Measurements from ENCODE around the gene POLG2. TPM values are rescaled to one million over a fixed set of nuclear protein-coding genes. Genes with fewer than 3 reads are reported as not detected.

The POLG2 gene
- total and polyA plus RNA-seq, 9 of the 15 experiments (the other 6 are each of a cell fraction or from before 2014, with no cell fraction given), result 13.4 to 44.8 (median 37.0) TPM

- TF ChIP-seq HMGXB4 (CRISPR knock-in tag; IDR thresholded peaks at IDR 0.05), result no peak
- no peak for TF ChIP-seq ZNF3 (CRISPR knock-in tag; IDR thresholded peaks at IDR 0.05)
- TF ChIP-seq TAF9B (IDR thresholded peaks at IDR 0.05; ENCODE audit: partially characterized antibody), result peak; percentile 92
- TF ChIP-seq GTF2A2 (tag; IDR thresholded peaks at IDR 0.05), result peak; percentile 93
- TF ChIP-seq ZNF589 (CRISPR knock-in tag; IDR thresholded peaks at IDR 0.05; ENCODE audit: low read depth), result peak; percentile 20; the same call in 1 of the 2 replicates
- TF ChIP-seq ZNF778 (CRISPR knock-in tag; IDR thresholded peaks at IDR 0.05), result no peak
- TF ChIP-seq RBFOX2 (IDR thresholded peaks at IDR 0.05; ENCODE audit: low read depth, low read length), result peak; percentile 5; the same call in 1 of the 2 replicates
- no peak for TF ChIP-seq ZNF79 (CRISPR knock-in tag; IDR thresholded peaks at IDR 0.05; ENCODE audit: low read depth)
- TF ChIP-seq E2F4 (CRISPR knock-in tag; IDR thresholded peaks at IDR 0.05; ENCODE audit: low read depth), result peak; percentile 57; the same call in 1 of the 2 replicates
- peak; percentile 80 for TF ChIP-seq THAP12 (CRISPR knock-in tag; IDR thresholded peaks at IDR 0.05)
- TF ChIP-seq GABPB2 (CRISPR knock-in tag; conservative IDR thresholded peaks at IDR 0.05), result no peak
- TF ChIP-seq HDAC1 (IDR thresholded peaks at IDR 0.05), result 0 out of 4 replicates have a peak, but pooled peaks of 1 of the 2 experiments have one; percentile 1
- peak; percentile 77; the same call in 1 of the 2 replicates for TF ChIP-seq CREM (IDR thresholded peaks at IDR 0.05; ENCODE audit: low read depth)
- peak; percentile 64; the same call in 1 of the 2 replicates for TF ChIP-seq CREB1 (IDR thresholded peaks at IDR 0.05)
- TF ChIP-seq CREB1 (CRISPR knock-in tag; IDR thresholded peaks at IDR 0.05), result no peak
- peak; percentile 99 for TF ChIP-seq PRPF4 (IDR thresholded peaks at IDR 0.05; ENCODE audit: insufficient read depth, low read depth, low read length, poor library complexity, severe bottlenecking)
- no peak for TF ChIP-seq DNMT1 (IDR thresholded peaks at IDR 0.05)
- TF ChIP-seq MEIS2 (IDR thresholded peaks at IDR 0.05; ENCODE audit: partially characterized antibody), result peak; percentile 40
- peak; percentile 80 to 82; a peak in 3 of 4 replicates for TF ChIP-seq NONO (IDR thresholded peaks at IDR 0.05; ENCODE audit: low read depth in 2 of 2, low read length in 1 of 2)
- peak; percentile 96 for TF ChIP-seq PML (IDR thresholded peaks at IDR 0.05; ENCODE audit: low read length)
- TF ChIP-seq ELK3 (CRISPR knock-in tag; IDR thresholded peaks at IDR 0.05), result no peak
- TF ChIP-seq HSF4 (CRISPR knock-in tag; IDR thresholded peaks at IDR 0.05; ENCODE audit: borderline replicate concordance), result no peak
- 0 out of 2 replicates have a peak, but pooled peaks have one; percentile 51 for TF ChIP-seq NCOR1 (IDR thresholded peaks at IDR 0.05)
- peak; percentile 100 for TF ChIP-seq TAF1 (IDR thresholded peaks at IDR 0.05; ENCODE audit: control insufficient read depth, extremely low read depth, insufficient read depth, low read length, severe bottlenecking)
These were observed 9.3 kb upstream of the POLG2 start, which contains the start of gene DDX5 (continued) for GRCh38 chr17:64506201-64506575.
